Gastroesophageal sphincter (tissue), 3 donors: ENCODE data around the gene PCIF1.

Experiments
- EP300 ChIP-seq: sonication (generic); formaldehyde crosslinking; IDR thresholded peaks from one replicate; pipeline ENCODE4 v1.6.1; 2017; ENCODE audit warnings: antibody characterized with exemption, mild to moderate bottlenecking
- TF ChIP-seq, protein P1 (sequence below), 4 experiments: fragments of 200-600 bp in 2 of 4; fragments of 450-650 bp in 2 of 4; sonication (generic) in 1 of 4; IDR thresholded peaks; one replicate each; pipeline ENCODE4 v1.5.1; 2017 to 2019; ENCODE audit warnings: antibody characterized with exemption in 4 of 4, mild to moderate bottlenecking in 2 of 4, moderate library complexity in 2 of 4

DNA sequence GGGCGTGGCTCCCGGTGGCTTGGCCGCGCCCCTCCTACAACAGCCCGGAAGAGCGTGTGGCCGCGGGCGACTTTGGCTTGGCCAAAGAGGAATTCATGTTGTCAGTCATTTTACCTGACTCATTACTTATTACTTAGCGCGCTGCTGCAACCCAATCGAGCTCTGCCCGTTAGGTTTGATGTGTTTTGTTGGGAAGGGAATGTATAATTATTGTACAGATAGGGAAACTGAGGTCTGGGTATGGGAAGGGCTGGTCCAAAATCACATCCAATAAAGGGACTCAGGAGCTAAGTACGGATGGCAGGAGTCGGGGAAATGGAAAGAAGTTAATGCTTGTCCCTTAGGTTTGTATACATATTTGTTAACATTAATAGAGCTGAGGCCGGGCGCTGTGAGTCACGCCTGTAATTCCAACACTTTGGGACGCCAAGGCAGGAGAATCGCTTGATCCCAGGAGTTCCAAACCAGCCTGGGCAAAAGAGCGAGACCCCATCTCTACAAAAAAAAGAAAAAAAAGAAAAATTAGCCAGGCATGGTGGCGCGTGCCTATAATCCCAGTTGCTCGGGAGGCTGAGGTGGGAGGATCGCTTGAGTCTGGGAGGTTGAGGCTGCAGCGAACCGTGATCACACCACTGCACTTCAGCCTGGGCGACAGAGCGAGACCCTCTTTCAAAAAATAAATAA is 38.2 kb downstream of the PCIF1 start:
- TF ChIP-seq, protein P1, sequence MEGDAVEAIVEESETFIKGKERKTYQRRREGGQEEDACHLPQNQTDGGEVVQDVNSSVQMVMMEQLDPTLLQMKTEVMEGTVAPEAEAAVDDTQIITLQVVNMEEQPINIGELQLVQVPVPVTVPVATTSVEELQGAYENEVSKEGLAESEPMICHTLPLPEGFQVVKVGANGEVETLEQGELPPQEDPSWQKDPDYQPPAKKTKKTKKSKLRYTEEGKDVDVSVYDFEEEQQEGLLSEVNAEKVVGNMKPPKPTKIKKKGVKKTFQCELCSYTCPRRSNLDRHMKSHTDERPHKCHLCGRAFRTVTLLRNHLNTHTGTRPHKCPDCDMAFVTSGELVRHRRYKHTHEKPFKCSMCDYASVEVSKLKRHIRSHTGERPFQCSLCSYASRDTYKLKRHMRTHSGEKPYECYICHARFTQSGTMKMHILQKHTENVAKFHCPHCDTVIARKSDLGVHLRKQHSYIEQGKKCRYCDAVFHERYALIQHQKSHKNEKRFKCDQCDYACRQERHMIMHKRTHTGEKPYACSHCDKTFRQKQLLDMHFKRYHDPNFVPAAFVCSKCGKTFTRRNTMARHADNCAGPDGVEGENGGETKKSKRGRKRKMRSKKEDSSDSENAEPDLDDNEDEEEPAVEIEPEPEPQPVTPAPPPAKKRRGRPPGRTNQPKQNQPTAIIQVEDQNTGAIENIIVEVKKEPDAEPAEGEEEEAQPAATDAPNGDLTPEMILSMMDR (IDR thresholded peaks at IDR 0.05) = no peak
- TF ChIP-seq EP300 = no peak
